Frontal cortex (tissue), 4 donors: ENCODE data around the gene TRAPPC3. TPM values are rescaled to one million over a fixed set of nuclear protein-coding genes. Genes with fewer than 3 reads are reported as not detected.
A peak's percentile ranks its signal among the peaks of the same experiment; 100 is the strongest.
"Not testable (repeated sequence)": the region's sequence is repeated elsewhere in the genome, so short reads cannot be mapped to it uniquely, and the experiment has no call there.

Experiments used
- DNase-seq, 2 donors: peaks; one replicate each; pipeline ENCODE4 v3.0.0; 2012; ENCODE audit warnings: low spot score in 2 of 2
- FAIRE-seq: peaks from 2 replicates; lab custom pipeline; 2012; peaks lifted over from hg19 to GRCh38; lab: Jason Lieb, UNC
- total RNA-seq: library from RNA; depleted of rRNA; stranded (reverse); fragments of >200 nt; gene quantifications from one replicate; pipeline ENCODE4 v1.2.3, GENCODE V29; 2014
- donor health status: control.
- donor health status: control.
- donor health status: control.

Gene TRAPPC3
- total RNA-seq = 43.6 TPM

- FAIRE-seq (peak; percentile 69), DNase-seq (peak; percentile 98)
These were observed at the start of gene TRAPPC3 for GRCh38 chr1:36149237-36149972. TRAPPC3 (minus strand) TSS chr1:36149486; CDS start chr1:36149378, 108 bp downstream.

GRCh38 chr1:36198641-36199040 is 49.4 kb upstream of the TRAPPC3 start:
- FAIRE-seq (no peak), DNase-seq (no peak)

- DNase-seq, FAIRE-seq: not testable (repeated sequence)
These were observed 47.5 kb upstream of the TRAPPC3 start for GRCh38 chr1:36196805-36197204.

- DNase-seq (peak; percentile 73 to 84), FAIRE-seq (no peak)
These were observed 38.7 kb upstream of the TRAPPC3 start for GRCh38 chr1:36187800-36188593.

GRCh38 chr1:36183309-36183856 is 34.1 kb upstream of the TRAPPC3 start:
- DNase-seq = no peak
- no peak for FAIRE-seq

- FAIRE-seq (no peak), DNase-seq (no peak)
These were observed 33.4 kb upstream of the TRAPPC3 start for GRCh38 chr1:36182734-36183133.

- DNase-seq = no peak
- FAIRE-seq = no peak
These were observed 29.9 kb upstream of the TRAPPC3 start for GRCh38 chr1:36179220-36179600.

- DNase-seq = no peak
- FAIRE-seq = no peak
These were observed 29.4 kb upstream of the TRAPPC3 start for GRCh38 chr1:36178471-36179219.

GRCh38 chr1:36177589-36178431 is 28.5 kb upstream of the TRAPPC3 start:
- FAIRE-seq (no peak), DNase-seq (no peak)

- DNase-seq (no peak), FAIRE-seq (no peak)
These were observed 27.0 kb upstream of the TRAPPC3 start for GRCh38 chr1:36176106-36176949.

GRCh38 chr1:36175137-36176095 is 26.1 kb upstream of the TRAPPC3 start:
- no peak for FAIRE-seq
- no peak for DNase-seq

GRCh38 chr1:36174713-36175112 is 25.4 kb upstream of the TRAPPC3 start:
- no peak for DNase-seq
- FAIRE-seq = no peak

GRCh38 chr1:36172983-36173382 is 23.7 kb upstream of the TRAPPC3 start:
- FAIRE-seq = no peak
- no peak for DNase-seq

GRCh38 chr1:36172017-36172747 is 22.9 kb upstream of the TRAPPC3 start:
- FAIRE-seq (no peak), DNase-seq (no peak)

GRCh38 chr1:36170643-36171412 is 21.5 kb upstream of the TRAPPC3 start:
- no peak for FAIRE-seq
- no peak for DNase-seq

GRCh38 chr1:36168514-36168913 is 19.2 kb upstream of the TRAPPC3 start:
- FAIRE-seq = no peak
- no peak for DNase-seq
